K562 (cell line): ENCODE data around the gene STON2. TPM values are rescaled to one million over a fixed set of nuclear protein-coding genes. Genes with fewer than 3 reads are reported as not detected.
A peak's percentile ranks its signal among the peaks of the same experiment; 100 is the strongest.

Source experiments
- ILK ChIP-seq: fragments of 450-650 bp; IDR thresholded peaks from 2 replicates; pipeline ENCODE4 v1.6.1; 2016; ENCODE audit warnings: missing genetic modification characterization, low read depth, mild to moderate bottlenecking, missing compliant biosample characterization, moderate library complexity, borderline replicate concordance
- RAD51 ChIP-seq: fragments of 450-650 bp; IDR thresholded peaks from 2 replicates; pipeline ENCODE4 v1.7.1; 2016; ENCODE audit warnings: low read depth, mild to moderate bottlenecking, borderline replicate concordance
- SIRT6 ChIP-seq: IDR thresholded peaks from one replicate; pipeline ENCODE4 v1.6.1; 2012; ENCODE audit warnings: low read depth, mild to moderate bottlenecking, control low read depth, inconsistent platforms, low read length, moderate library complexity
- ZC3H4 ChIP-seq: sonication (generic); formaldehyde crosslinking; IDR thresholded peaks from 2 replicates; pipeline ENCODE4 v1.9.0; 2021; ENCODE audit warnings: missing genetic modification reagents, borderline replicate concordance
- ZNF253 ChIP-seq: fragments of 250-450 bp; sonication (Bioruptor Pico); conservative IDR thresholded peaks from 2 replicates; pipeline ENCODE4 v1.6.1; 2021; ENCODE audit warnings: mild to moderate bottlenecking
- ZNF436 ChIP-seq: fragments of 250-450, 450-650 bp; sonication (Bioruptor Pico); formaldehyde crosslinking; IDR thresholded peaks from 2 replicates; pipeline ENCODE4 v1.7.0; 2020; ENCODE audit warnings: mild to moderate bottlenecking
- polyA plus RNA-seq, 8 experiments: library from polyadenylated mRNA; depleted of rRNA in 4 of 8; stranded (reverse) in 5 of 8; unstranded in 3 of 8; fragments of >200 nt; fragmentation: Nextera tagmentation in 2 of 8; fragmentation: Illumina TruSeq in 1 of 8; extraction: Ambion mirVana in 2 of 8; extraction: Trizol in 1 of 8; gene quantifications; 2 replicates each; pipeline versions ENCODE4 v1.2.1 to v1.2.3, GENCODE V29; 2011 to 2014; ENCODE audit warnings: inconsistent platforms in 1 of 8, missing spikeins in 1 of 8
- total RNA-seq, 7 experiments: library from RNA; depleted of rRNA in 6 of 7; stranded (reverse); fragments of >200 nt in 6 of 7; fragmentation: Illumina TruSeq in 2 of 7; extraction: Trizol in 2 of 7; gene quantifications; 2 replicates each; pipeline versions ENCODE4 v1.2.1 to v1.2.3, GENCODE V29; 2011 to 2021; ENCODE audit warnings: low replicate concordance in 1 of 7
- TF ChIP-seq, protein P1 (sequence below): sonication (generic); formaldehyde crosslinking; IDR thresholded peaks from 2 replicates; pipeline ENCODE4 v1.9.0; 2022; ENCODE audit warnings: mild to moderate bottlenecking, missing genetic modification reagents
- TF ChIP-seq, protein P2 (sequence below), 2 experiments: fragments of 450-650 bp in 1 of 2; IDR thresholded peaks; 2 replicates each; pipeline ENCODE4 v1.6.1; 2011 to 2017; ENCODE audit warnings: low read depth in 2 of 2, antibody characterized with exemption in 1 of 2, borderline replicate concordance in 1 of 2, low read length in 1 of 2, mild to moderate bottlenecking in 1 of 2, mixed read lengths in 1 of 2; ENCODE audit not compliant: control insufficient read depth in 1 of 2
- TF ChIP-seq, protein P3 (sequence below): fragments of 250-450 bp; sonication (Bioruptor Pico); IDR thresholded peaks from 2 replicates; pipeline ENCODE4 v1.9.0; 2021; ENCODE audit warnings: mild to moderate bottlenecking, inconsistent platforms
- TF ChIP-seq, protein P4 (sequence below): fragments of 450-650 bp; IDR thresholded peaks from 2 replicates; pipeline ENCODE4 v1.6.1; 2017; ENCODE audit warnings: antibody characterized with exemption, mild to moderate bottlenecking
- TF ChIP-seq, protein P5 (sequence below): sonication (generic); formaldehyde crosslinking; IDR thresholded peaks from 2 replicates; pipeline ENCODE4 v1.8.0; 2022; ENCODE audit warnings: mild to moderate bottlenecking, missing genetic modification reagents

The STON2 gene
- total and polyA plus RNA-seq, 9 of the 15 experiments (the other 6 are each of a cell fraction or from before 2014, with no cell fraction given) = 7.8 to 99.3 (median 53.5) TPM

DNA sequence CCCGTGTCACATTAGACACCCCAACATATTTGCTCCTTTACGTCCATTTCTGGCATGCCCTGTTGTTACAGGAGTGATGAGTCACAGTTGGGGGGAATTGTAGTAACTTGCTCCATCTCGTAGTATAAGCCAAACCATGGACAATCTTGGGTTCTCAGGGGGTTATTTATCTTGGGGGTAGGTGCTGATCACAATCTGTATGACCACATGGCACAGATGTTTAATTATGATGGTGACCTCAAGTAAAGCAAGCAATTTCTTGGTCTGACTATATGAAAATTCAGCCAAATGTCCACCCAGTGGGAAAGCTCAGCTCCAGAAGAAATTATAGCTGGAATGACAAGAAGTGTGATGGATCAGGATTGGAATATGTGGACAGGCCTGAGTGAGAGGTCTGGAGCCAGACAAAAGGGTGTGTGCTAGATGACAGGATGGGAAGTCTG, 32.1 kb upstream of the STON2 start (continued):
- no peak for TF ChIP-seq ZC3H4 (CRISPR knock-in tag)
- no peak for TF ChIP-seq ILK (tag)
- TF ChIP-seq SIRT6 = no peak
- TF ChIP-seq, protein P1, sequence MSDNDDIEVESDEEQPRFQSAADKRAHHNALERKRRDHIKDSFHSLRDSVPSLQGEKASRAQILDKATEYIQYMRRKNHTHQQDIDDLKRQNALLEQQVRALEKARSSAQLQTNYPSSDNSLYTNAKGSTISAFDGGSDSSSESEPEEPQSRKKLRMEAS = no peak
- TF ChIP-seq RAD51 = no peak
- TF ChIP-seq, protein P2, sequence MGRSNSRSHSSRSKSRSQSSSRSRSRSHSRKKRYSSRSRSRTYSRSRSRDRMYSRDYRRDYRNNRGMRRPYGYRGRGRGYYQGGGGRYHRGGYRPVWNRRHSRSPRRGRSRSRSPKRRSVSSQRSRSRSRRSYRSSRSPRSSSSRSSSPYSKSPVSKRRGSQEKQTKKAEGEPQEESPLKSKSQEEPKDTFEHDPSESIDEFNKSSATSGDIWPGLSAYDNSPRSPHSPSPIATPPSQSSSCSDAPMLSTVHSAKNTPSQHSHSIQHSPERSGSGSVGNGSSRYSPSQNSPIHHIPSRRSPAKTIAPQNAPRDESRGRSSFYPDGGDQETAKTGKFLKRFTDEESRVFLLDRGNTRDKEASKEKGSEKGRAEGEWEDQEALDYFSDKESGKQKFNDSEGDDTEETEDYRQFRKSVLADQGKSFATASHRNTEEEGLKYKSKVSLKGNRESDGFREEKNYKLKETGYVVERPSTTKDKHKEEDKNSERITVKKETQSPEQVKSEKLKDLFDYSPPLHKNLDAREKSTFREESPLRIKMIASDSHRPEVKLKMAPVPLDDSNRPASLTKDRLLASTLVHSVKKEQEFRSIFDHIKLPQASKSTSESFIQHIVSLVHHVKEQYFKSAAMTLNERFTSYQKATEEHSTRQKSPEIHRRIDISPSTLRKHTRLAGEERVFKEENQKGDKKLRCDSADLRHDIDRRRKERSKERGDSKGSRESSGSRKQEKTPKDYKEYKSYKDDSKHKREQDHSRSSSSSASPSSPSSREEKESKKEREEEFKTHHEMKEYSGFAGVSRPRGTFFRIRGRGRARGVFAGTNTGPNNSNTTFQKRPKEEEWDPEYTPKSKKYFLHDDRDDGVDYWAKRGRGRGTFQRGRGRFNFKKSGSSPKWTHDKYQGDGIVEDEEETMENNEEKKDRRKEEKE (IDR thresholded peaks at IDR 0.05; ENCODE audit: borderline replicate concordance in 1 of 2, control insufficient read depth in 1 of 2, low read depth in 2 of 2, low read length in 1 of 2) = no peak
- TF ChIP-seq ZNF253 (CRISPR knock-in tag) = no peak
- TF ChIP-seq, protein P3, sequence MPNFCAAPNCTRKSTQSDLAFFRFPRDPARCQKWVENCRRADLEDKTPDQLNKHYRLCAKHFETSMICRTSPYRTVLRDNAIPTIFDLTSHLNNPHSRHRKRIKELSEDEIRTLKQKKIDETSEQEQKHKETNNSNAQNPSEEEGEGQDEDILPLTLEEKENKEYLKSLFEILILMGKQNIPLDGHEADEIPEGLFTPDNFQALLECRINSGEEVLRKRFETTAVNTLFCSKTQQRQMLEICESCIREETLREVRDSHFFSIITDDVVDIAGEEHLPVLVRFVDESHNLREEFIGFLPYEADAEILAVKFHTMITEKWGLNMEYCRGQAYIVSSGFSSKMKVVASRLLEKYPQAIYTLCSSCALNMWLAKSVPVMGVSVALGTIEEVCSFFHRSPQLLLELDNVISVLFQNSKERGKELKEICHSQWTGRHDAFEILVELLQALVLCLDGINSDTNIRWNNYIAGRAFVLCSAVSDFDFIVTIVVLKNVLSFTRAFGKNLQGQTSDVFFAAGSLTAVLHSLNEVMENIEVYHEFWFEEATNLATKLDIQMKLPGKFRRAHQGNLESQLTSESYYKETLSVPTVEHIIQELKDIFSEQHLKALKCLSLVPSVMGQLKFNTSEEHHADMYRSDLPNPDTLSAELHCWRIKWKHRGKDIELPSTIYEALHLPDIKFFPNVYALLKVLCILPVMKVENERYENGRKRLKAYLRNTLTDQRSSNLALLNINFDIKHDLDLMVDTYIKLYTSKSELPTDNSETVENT = no peak
- TF ChIP-seq, protein P4, sequence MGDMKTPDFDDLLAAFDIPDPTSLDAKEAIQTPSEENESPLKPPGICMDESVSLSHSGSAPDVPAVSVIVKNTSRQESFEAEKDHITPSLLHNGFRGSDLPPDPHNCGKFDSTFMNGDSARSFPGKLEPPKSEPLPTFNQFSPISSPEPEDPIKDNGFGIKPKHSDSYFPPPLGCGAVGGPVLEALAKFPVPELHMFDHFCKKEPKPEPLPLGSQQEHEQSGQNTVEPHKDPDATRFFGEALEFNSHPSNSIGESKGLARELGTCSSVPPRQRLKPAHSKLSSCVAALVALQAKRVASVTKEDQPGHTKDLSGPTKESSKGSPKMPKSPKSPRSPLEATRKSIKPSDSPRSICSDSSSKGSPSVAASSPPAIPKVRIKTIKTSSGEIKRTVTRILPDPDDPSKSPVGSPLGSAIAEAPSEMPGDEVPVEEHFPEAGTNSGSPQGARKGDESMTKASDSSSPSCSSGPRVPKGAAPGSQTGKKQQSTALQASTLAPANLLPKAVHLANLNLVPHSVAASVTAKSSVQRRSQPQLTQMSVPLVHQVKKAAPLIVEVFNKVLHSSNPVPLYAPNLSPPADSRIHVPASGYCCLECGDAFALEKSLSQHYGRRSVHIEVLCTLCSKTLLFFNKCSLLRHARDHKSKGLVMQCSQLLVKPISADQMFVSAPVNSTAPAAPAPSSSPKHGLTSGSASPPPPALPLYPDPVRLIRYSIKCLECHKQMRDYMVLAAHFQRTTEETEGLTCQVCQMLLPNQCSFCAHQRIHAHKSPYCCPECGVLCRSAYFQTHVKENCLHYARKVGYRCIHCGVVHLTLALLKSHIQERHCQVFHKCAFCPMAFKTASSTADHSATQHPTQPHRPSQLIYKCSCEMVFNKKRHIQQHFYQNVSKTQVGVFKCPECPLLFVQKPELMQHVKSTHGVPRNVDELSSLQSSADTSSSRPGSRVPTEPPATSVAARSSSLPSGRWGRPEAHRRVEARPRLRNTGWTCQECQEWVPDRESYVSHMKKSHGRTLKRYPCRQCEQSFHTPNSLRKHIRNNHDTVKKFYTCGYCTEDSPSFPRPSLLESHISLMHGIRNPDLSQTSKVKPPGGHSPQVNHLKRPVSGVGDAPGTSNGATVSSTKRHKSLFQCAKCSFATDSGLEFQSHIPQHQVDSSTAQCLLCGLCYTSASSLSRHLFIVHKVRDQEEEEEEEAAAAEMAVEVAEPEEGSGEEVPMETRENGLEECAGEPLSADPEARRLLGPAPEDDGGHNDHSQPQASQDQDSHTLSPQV = peak; percentile 74
- TF ChIP-seq, protein P5, sequence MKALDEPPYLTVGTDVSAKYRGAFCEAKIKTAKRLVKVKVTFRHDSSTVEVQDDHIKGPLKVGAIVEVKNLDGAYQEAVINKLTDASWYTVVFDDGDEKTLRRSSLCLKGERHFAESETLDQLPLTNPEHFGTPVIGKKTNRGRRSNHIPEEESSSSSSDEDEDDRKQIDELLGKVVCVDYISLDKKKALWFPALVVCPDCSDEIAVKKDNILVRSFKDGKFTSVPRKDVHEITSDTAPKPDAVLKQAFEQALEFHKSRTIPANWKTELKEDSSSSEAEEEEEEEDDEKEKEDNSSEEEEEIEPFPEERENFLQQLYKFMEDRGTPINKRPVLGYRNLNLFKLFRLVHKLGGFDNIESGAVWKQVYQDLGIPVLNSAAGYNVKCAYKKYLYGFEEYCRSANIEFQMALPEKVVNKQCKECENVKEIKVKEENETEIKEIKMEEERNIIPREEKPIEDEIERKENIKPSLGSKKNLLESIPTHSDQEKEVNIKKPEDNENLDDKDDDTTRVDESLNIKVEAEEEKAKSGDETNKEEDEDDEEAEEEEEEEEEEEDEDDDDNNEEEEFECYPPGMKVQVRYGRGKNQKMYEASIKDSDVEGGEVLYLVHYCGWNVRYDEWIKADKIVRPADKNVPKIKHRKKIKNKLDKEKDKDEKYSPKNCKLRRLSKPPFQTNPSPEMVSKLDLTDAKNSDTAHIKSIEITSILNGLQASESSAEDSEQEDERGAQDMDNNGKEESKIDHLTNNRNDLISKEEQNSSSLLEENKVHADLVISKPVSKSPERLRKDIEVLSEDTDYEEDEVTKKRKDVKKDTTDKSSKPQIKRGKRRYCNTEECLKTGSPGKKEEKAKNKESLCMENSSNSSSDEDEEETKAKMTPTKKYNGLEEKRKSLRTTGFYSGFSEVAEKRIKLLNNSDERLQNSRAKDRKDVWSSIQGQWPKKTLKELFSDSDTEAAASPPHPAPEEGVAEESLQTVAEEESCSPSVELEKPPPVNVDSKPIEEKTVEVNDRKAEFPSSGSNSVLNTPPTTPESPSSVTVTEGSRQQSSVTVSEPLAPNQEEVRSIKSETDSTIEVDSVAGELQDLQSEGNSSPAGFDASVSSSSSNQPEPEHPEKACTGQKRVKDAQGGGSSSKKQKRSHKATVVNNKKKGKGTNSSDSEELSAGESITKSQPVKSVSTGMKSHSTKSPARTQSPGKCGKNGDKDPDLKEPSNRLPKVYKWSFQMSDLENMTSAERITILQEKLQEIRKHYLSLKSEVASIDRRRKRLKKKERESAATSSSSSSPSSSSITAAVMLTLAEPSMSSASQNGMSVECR (CRISPR knock-in tag) = no peak
- no peak for TF ChIP-seq ZNF436
